Activated CD4-positive, alpha-beta T cell treated with anti-CD3 and anti-CD28 coated beads, Interleukin-2, amount 50 U/mL, for 4 hours (primary cell): ENCODE data around the gene TMBIM1.
"Not testable (repeated sequence)": the region's sequence is repeated elsewhere in the genome, so short reads cannot be mapped to it uniquely, and the experiment has no call there.

Experiments used
- DNase-seq, 2 experiments: peaks; one replicate each; pipeline ENCODE4 v3.0.0-alpha.2; 2020

TMBIM1 gene

DNA sequence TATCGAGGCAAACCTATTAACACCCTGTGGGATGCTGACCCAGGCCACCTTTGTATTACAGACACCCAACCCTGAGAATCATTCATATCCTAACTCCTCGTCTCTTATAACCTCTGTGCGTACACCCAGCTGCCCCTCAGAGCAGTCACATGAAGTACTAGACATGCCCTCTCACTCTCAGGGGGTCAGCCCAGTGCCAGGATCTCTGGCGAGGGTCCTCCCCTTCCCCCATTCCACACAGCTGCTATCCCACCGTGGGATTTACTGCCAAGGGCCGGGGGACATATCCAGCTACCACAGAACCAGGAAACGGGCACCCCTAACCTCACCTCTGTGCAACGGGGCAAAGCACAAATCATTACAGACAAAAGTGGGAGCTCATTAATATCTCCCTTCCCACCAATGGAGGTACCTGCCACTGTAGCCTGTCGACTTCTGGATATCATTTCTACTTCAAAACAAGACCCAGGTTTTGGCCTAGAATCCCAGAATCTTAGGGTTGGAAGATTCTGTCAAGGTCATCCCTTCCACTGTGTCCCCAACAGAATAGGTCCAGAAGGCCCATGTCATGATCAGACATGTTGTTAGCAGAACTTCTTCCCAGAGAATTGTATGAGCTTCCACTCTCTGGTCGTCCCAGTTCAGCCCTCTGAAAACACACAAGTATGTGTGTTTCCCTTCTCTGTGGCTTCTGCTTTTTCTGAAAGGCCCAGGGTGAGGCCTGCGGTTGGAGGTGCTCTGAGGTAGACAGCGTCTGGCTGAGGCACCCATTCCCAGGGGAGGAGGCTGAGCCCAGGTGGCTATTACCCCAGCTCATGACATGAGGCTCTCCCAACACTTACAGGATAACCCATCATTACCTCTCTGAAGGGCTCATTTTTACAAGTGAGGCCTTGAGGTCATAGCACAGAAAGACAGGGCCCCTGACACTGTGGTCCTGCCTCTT, 1.7 kb downstream of the TMBIM1 start:
- peak in 1 of 2 experiments; percentile 25 for DNase-seq

DNA sequence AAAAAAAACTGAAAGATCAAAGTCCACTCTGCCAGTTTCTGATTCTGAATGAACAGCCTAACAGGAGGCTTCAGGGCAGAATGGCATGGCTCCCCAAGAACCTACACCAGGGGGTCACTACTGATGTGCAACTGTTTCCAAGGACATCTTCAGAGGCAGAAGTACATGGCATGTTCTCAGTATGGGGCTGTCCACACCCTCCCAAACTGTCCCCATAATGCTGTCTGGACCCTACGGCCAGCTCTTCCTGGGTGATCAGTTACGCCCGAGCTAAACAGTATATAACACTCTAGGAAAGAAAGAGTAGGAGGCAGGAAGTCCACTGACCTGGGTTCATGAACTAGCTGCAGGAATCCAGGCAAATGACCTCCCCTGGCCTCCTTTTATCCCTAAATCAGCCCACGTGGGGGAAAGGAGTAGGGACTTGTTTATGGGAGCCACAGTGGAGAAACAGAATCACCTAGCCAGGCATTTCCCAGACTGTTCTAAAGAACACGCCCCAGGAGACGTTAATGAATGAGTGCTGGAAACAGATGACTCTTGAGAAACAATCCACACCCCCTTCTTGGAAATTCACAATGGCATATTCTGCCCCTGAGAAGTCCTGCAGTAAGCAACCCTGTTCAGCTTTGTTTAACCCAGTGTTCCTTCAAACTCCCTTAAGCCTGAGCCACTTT, 2.5 kb downstream of the TMBIM1 start:
- no peak for DNase-seq

DNA sequence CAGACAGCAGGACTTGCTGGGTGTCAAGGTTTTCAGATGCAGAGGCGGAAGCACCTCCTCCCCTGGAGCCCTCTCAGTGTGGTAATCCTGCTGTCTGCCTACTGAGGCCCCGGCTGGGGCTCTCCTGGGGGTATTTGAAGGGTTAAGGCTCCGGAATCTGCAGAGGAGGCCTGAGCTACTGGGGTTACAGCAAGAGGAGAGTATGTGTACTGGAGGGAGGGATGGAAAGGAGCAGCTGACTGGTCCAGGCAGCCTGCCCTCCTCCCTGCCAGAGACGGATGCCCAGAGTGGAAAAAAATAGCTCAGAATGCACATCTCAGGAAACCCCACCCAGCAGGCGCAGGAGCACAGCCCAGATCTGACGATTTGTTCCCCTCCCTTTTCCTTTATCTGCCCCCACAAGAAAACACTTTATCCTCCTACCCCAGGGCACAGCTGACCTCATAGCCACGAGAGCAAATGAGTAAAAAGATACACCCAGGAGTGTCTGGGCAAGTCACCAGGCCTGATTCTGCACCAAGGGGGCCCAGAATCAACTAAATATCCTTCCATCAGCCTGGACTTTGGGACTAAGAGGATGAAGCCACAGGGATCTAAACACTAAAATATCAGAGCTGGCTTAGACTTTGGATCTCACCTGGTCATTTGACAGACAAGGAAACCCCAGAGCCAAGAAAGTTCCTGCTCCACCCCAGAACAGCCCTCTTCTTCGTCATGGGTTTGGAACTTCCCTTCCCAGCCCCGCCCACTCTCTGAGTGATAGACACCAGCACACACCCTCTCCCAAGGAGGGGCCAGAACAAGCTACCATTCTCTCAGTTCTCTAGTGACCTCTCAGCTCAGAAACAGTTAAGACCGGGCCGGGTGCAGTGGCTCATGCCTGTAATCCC, 5.5 kb downstream of the TMBIM1 start:
- peak; percentile 72 to 77 for DNase-seq

DNA sequence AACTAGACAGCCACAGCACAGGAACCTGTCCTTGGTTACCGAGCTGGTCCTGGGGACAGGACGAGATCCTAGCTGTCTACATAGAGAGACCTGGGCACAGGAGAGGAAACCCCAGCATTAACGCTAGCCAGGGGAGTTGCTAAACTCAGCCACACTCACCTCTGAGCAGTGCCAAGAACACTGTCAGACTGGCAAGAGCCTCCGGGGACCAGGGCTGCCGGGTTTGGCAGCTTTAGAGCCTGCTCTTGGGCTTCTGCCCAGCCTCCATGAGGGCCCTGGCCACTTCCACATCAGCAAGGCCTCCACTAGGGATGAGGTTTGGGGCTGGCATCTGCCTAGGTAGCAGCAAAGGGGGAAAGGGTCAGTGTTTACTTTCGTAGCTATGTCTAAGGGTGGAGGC, 6.7 kb downstream of the TMBIM1 start:
- DNase-seq: no peak

DNA sequence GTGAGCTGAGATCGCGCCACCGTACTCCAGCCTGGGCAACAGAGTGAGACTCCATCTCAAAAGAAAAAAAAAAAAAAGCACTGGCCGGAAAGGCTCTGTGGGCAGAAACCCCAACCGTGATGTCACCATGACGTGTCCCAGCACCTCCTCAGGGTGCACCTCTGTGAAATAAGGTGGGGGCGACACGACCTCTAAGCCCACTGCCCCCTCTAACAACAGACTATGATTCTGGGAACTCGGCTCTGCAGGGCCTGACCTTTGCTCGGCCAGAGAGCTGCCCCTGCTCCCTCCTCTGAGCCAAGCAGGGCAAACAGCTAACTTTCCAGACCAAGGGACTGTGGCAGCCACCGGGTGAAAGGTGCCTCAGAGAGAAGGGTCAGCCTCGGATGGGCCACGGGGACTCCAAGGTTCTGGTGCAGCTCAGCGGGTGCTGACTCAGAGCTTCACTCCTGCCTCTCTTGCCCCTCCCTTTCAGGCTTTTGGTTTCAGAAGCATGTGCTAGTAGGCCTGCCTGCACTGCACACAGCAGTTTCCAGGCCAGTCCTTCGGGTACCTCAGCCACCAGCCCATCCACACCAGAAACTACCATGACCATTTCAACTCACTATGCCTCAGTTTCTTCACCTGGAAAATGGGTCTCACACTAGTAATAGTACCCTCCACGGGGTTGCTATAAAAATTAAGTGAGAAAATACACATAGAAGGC, 8.0 kb downstream of the TMBIM1 start:
- DNase-seq: peak; percentile 50 to 52

DNA sequence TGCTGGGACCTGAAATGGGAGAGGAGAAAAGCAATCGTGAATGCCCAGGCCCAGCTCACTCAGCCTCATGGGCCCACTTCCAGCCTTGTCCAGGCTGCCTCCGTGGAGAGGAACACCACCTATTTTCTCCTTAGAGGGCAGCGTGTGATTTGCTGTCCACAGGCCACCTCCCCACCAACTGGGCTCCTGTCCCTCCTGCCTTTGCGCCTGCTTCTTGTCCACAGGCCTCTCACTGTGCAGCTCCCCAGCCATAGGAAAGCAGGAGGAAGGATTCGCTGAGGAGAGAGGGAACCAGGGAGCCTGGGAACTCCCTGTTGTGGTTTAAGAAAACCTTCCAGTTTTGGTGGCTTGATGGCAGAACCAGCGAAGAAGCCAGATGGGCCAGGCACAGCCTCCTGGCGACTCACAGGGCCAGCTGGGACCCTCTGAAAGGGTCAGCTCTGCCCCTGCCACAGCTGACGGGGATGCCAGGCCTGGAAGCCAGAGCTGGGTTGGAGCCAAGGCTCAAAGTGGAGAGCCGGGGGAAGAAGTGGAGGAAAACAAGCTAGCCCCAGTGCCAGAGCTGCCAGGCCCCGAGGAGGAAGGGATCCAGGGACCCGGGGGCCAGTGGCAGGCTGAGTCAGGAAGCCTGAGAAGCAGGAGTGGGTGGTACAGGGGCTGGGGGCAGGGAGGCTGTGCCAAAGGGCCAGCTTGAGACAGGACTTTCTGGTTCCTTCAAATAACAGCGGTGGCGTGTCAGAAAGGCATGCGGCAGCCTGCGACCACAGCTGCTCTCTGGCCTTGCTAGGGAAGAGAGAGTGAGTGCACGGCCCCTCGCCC, 9.9 kb downstream of the TMBIM1 start:
- no peak for DNase-seq

DNA sequence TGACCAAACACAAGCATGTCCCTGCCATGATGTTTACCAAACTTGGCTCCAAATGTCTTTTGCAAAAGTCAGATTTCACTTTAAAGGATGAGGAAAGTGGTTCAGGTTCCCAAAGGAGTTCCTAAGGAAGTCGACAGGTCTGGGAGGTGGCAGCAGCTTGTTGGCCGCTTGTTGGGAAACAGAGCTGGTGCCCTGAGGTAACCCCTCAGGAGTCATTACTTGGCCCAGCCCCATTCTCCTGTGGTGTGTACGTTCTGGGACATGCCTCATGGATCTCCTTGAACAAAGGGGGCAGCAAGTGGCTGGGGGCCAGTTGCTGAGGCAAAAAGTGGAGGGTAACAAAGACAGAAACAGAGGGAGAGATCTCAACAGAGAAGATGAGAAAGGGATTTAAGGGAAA, 10.9 kb downstream of the TMBIM1 start:
- no peak for DNase-seq

DNA sequence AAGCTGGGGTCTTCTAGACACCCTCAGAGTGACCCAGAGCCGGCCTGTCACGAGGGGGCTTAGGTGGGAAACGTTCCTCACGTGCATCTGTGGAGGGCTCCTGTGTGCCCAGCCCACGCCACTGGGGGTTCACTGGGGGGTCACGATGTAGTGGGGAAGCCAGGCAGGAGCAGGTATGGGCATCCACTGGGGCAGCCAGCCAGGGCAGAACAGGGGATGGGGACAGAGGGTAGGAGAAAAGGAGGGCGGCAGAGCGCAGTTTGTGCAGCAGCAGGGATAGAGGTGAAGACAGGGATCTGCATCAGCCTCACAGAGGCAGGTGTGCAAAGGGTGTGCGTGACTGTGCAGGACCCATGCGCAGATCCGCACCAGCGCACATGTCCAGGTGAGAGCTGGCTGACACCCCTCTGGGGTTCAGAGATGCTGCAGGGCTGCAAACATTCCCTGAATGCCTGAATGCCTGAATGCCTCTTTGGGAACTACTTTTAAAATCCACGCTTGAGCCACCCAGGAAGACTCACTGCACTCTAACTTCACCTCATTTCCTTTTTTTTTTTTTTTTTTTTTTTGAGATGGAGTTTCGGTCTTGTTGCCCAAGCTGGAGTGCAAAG, 11.9 kb downstream of the TMBIM1 start:
- no peak for DNase-seq

DNA sequence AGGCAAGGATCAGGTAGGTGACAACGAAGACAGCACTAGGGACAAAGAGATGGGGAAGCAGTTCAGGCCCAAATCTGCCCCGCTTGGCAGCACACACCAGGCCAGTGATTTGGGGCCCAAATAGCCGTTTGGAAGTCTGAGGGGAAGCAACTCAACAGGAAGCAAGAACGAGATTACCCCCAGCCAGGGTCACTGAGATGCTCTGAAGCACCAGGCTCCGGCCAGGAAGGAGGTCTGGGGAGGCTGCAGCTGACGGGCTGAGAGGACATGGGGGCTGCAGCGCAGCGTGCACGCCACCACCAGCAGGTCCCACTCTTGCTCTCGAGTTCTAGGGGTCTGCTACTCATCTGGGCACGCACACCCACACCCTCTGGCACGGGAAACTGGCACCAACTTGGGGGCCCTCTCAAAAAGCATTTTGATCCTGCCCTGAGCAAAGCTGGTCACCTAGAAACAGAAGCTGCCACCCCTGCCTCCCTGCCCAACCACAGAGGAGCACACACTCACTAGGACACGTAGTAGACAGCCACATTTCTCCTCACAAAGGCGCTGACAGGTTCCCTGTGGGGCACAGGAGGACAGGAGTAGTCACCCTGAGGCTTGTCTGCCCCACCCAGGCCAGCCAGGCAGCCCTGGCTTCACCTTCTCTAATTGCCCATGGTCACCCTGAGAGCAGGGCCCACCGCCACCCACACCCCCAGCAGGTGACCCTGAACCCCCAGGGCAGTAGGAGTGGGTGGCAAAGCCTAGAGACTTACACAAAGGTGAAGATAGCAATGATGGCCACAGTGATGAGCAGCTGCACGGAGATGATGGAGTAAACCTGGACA, 13.6 kb downstream of the TMBIM1 start:
- no peak for DNase-seq

DNA sequence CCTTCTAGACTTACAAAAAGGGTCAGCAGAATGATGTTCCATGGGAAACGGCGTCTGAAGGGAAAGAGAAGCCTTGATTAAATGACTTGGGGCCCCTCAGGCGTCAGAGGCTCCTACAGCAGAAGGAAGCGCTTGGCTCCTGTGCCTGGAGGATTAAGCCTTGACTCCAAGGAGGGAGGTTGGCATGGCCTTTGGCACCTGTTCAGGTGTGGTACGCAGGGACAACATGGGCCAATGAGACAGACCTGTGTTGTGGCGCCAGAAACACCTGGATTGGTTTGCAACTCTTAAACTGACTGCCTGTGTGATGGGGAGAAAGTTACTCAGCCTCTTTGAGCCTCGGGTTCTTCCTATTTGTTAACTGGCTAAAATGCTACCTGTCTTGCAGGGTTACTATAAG, 14.4 kb downstream of the TMBIM1 start:
- DNase-seq: no peak

DNA sequence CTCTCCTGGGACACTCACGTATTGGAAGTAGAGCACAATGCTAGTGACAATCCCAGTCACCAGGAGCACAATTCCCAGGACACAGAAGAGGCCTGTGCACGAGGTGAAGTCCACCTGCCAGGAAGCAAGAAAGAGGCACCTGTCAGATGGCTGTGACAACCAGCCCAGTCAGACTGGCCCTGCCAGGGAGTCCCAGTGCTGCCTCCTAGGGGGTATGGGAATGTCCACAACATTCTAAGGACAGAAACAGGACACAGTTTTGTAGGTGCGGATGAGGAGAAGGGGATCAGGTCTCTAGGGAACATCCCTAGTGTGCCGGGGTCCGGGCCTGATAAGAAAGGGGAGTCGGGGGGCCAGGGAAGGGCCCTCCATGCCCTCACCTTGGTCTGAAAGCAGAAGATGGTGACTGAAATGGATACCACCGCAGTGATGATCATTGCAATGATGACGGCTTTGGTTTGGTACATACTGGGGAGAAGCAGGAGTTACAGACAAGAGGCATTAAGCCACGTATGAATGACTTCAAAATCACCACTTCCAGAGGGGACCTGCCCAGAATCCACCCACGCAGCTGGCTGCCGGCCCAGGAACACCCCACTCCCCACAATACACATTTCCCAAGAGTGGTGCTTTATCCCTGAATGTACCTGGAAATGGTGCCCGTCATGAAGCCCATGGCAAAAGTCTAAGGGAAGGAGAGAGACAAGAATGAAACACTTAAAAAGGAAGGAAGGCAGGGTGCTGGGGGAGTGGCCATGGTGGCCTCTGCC, 15.1 kb downstream of the TMBIM1 start:
- no peak for DNase-seq

DNA sequence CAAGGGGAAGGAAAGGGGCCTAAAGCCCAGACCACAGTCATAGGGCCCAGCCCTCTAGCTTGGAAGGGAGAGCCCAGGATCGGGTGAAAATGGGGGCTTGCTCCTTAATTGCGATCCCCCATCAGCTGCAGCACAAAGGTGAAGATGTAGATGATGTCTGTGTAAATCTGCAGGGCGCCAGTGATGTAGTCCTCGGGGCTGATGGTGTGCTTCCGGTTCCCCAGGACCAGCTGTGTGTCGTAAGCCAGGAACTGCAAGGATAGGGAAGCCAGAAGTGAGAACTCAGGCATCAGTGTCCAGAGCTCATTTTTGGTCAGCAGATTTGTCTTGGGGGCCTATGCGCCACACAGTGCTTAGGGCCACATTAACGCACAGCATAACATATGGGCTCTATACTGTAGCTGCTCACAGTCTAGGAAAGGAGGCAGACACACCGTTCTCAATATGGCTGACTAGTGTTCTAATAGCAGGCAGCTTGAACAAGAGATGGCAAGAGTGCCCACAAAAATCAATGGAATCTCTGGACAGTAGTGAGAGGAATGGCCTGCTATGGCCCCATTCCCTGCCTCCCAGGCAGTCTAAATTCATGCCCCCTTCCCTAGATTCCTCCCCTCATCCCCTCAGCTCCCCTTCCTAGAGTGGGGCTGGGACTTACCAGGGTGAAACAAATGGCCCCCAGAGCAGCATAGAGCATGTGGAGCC, 16.8 kb downstream of the TMBIM1 start:
- DNase-seq: no peak

DNA sequence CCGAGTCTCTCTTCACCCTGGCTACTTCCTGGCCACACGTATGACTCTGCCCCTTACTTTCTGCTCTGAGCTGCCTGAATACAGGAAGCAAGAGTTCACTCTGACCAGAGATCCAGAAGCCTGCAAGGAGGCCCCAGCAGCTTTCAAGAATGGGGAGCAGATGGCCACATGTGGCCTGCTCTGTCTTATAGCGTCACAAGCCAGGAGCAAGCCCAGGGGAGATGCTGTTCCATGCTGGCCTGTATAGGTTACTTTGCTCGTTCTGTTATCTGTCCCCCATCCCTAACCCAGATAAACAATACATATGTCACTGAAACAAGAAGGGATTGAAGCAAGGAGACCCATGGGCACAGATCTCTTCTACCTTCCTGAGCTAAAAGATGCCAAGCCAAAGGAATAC, 17.7 kb downstream of the TMBIM1 start:
- no peak for DNase-seq

DNA sequence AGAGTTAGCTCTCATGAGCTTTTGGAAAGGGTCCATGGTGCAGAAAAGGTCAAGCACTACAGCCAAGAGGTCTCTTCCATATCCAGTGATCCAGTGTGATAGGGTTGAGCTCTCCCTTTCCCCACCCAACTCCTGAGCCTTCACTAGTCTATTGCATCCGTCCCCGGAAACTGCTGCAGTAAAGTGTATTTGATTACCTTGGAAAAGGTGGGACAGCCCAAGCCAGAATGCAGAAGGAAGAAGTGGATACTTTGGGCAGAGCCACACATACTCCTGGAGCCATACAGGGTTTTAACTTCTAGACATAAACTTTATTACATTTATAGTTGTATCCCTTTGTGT, 18.4 kb downstream of the TMBIM1 start:
- DNase-seq: no peak

DNA sequence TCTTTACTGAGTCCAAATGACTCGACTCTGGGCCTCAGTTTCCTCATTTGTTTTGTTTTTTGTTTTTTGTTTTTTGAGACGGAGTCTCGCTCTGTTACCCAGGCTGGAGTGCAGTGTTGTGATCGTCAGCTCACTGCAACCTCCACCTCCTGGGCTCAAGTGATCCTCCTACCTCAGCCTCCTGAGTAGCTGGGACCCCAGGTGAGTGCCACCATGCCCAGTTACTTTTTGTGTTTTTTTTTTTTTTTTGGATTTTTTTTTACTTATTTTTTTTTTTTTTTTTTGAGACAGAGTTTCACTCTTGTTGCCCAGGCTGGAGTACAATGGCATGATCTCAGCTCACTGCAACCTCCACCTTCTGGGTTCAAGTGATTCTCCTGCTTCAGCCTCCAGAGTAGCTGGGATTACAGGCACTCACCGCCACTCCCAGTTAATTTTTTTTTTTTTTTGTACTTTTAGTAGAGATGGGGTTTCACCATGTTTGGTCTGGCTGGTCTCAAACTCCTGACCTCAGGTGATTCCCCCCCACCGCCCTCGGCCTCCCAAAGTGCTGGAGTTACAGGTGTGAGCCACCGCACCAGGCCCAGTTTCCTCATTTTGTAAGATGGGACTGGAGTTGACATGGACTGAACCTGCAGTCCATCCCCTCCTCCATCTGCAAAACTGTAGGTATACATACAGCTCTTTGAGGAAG, 18.9 kb downstream of the TMBIM1 start:
- DNase-seq: not testable (repeated sequence)

DNA sequence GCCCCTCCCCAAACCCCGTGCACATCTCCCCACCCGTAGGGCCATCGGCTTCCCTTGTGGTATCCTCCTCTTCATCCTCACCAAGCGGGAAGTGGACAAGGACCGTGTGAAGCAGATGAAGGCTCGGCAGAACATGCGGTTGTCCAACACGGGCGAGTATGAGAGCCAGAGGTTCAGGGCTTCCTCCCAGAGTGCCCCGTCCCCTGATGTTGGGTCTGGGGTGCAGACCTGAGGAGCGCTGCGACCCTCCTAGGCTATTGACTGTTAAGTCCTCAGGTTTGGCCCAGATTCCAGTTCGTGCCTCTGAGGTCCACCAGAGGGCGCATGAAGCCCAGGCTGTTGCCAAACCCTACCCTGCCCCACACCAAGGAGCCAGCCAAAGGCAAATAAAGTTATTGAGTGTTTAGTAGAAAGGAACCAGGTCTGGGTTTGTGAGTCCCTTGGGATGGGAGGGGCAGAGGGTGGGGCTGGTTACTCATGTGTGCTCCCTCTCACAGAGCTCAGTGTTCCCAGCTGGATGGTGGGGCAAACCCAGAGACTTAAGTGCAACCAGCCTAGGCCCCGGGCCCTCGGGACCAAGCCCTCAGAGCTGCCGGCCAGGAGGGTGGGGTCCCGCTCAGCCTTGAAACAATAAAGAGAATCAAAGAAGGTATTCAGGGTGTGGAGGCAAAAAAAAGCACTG, 19.6 kb downstream of the TMBIM1 start:
- DNase-seq: peak; percentile 75 to 76

DNA sequence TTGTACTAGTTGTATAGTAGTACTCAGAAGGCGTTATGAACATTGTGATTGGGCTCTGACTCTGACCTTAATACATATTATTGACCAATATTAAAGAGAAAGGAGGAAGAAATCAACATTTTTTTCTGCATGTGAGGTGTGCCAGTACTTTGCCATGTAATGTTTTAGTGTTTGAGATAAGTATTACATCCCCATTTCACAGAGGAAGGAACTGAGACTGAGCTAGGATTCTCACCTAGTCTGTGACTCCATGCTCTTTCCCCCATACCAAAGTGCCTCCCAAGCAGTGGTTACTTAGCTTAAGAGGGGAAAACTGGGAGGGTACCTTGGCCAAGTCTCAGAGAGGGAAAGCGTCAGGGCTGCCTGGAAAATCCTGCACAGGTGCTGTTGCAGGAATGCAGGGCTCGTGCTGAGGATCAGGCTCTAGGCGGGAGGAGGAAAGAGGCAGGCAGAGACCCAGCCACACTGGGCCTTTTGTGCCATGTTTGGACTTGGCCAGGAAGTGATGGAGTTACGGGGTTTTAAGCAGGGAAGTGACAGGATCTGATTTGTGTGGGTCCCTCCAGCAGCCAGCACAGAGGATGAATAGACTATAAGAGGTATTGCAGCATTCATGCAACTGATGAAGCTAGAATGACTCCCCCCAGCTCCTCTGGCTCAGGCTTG, 20.3 kb downstream of the TMBIM1 start:
- DNase-seq: no peak
